Ovary (tissue), 9 donors: ENCODE measurements around the gene JUNB. TPM values are rescaled to one million over a fixed set of nuclear protein-coding genes. Genes with fewer than 3 reads are reported as not detected.

Experiments used
- DNase-seq, 5 donors: peaks; one replicate each; pipeline ENCODE4 v3.0.0-alpha.2; 2019 to 2020
- H3K27ac ChIP-seq, 2 donors: fragments of 200-600 bp; one replicate each; pipeline versions ENCODE4 v1.5.1 to v1.8.0; 2019 to 2022
- H3K27me3 ChIP-seq: fragments of 200-600 bp; one replicate; pipeline ENCODE4 v1.8.0; 2022
- H3K36me3 ChIP-seq: fragments of 200-600 bp; sonication (generic); one replicate; pipeline ENCODE4 v1.5.1; 2019
- H3K4me1 ChIP-seq: one replicate; pipeline ENCODE4 v1.8.1; 2013; ENCODE audit warnings: mild to moderate bottlenecking, moderate library complexity; ENCODE audit not compliant: insufficient read depth
- H3K4me3 ChIP-seq: fragments of 200-600 bp; sonication (generic); one replicate; pipeline ENCODE4 v1.5.1; 2017
- H3K9me3 ChIP-seq, 2 donors: fragments of 200-600 bp in 1 of 2; sonication (generic) in 1 of 2; one replicate each; pipeline versions ENCODE4 v1.5.1 to v1.8.1; 2013 to 2019; ENCODE audit warnings: mild to moderate bottlenecking in 1 of 2, moderate library complexity in 1 of 2
- CTCF ChIP-seq, 3 donors: fragments of 450-650 bp in 2 of 3; fragments of 200-600 bp in 1 of 3; IDR thresholded peaks; one replicate each; pipeline versions ENCODE4 v1.5.1 to v1.8.0; 2016 to 2022; ENCODE audit warnings: antibody characterized with exemption in 3 of 3, mild to moderate bottlenecking in 1 of 3
- EP300 ChIP-seq: sonication (generic); formaldehyde crosslinking; IDR thresholded peaks from one replicate; pipeline ENCODE4 v1.6.1; 2017; ENCODE audit warnings: antibody characterized with exemption
- POLR2A ChIP-seq: fragments of 450-650 bp; IDR thresholded peaks from one replicate; pipeline ENCODE4 v1.6.1; 2017; ENCODE audit warnings: antibody characterized with exemption, mild to moderate bottlenecking, moderate library complexity
- WGBS, 3 donors: extraction: QIAGEN DNeasy Blood & Tissue Kit in 1 of 3; methylation state at CpG; one replicate each; pipeline versions ENCODE4 v1.1.5 to v1.1.7; 2013 to 2017; 5-methylcytosine and 5-hydroxymethylcytosine counted together
- intact Hi-C, 4 donors: fragments of 100-400 bp; cut with DNase I; formaldehyde crosslinking; loops; one replicate each; pipeline versions ENCODE4 v1.11.0 to v1.15.1; 2022 to 2023
- polyA plus RNA-seq, 2 donors: library from polyadenylated mRNA; stranded (reverse); fragments of 200-250 nt in 1 of 2; fragments of 350-450 nt in 1 of 2; fragmentation: Illumina TruSeq in 1 of 2; extraction: RNeasy Lipid Tissue Mini Kit (QIAGEN cat#74804) in 1 of 2; gene quantifications; one replicate each; pipeline ENCODE4 v1.2.3, GENCODE V29; 2013 to 2014
- total RNA-seq, 7 donors: library from RNA; depleted of rRNA in 2 of 7; stranded (reverse); fragments of >200 nt in 2 of 7; fragmentation: NEBNext Ultra II Directional in 3 of 7; extraction: Animal tissue kit (Norgen Biotek cat#: 25700) in 3 of 7; gene quantifications; one replicate each; pipeline versions ENCODE4 v1.1.0 to v1.2.4, GENCODE V29; 2016 to 2023
- donor health status: DM: no; HTN: no; CAD: no; lungs with moderate emphysema.
- donor health status: DM: no; HTN: no; CAD: no.
- donor health status: Bipolar disorder and iron deficiency.
- donor health status: DM: yes; HTN: yes; CAD: no.
- donor health status: DM: no; HTN: no; CAD: no.
- donor health status: DM: yes; HTN: yes; CAD: no.

The JUNB gene
- total and polyA plus RNA-seq, 9 donors: 6.8 to 3,039 (median 413) TPM

DNA sequence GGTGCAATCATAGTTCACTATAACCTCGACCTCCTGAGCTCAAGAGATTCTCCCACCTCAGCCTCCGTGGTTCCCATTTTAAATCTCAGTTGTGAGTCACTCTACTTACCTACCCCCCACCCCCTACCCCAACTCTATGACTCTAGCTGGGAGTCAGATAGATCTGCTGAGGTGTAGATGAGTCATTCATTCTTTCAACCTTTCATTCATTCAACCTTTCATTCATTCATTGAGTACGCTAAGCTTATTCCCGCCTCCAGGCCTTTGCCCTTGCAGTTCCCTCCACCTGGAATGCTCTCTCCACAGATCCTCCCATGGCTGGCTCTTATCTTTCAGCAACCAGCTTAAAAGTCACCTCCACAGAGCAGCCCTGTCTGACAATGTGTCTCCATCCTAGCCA lies 45.9 kb downstream of the JUNB start:
- Histone ChIP-seq H3K4me1 (peaks cover 5% of the 10 kb centered on the region), H3K36me3 (no peaks in the 10 kb centered on the region), H3K27me3 (peaks cover 13% of the 10 kb centered on the region), H3K27ac (no peak overlapping the region), H3K9me3 (no peaks in the 10 kb centered on the region), H3K4me3 (no peak overlapping the region)
- no peak for TF ChIP-seq POLR2A
- TF ChIP-seq EP300: no peak
- TF ChIP-seq CTCF (IDR thresholded peaks at IDR 0.05): no peak
- 67 to 74% (median 72%) methylated on average over 4 of the region's 4 CpGs for WGBS, 3 donors
- intact Hi-C loops: no loop called here
- no peak for DNase-seq

GRCh38 chr19:12838182-12838885 lies 47.0 kb downstream of the JUNB start, which contains the start of gene MAST1:
Gene MAST1, plus strand, starts transcription at chr19:12838515. Its CDS starts 58 bp downstream, at chr19:12838573.
- H3K4me1 ChIP-seq: peaks cover 5% of the 10 kb centered on the region
- TF ChIP-seq POLR2A: no peak
- TF ChIP-seq CTCF (IDR thresholded peaks at IDR 0.05): no peak
- TF ChIP-seq EP300: no peak
- intact Hi-C loops: no loop called here

GRCh38 chr19:12838886-12839756 lies 47.8 kb downstream of the JUNB start:
- Histone ChIP-seq H3K36me3 (no peaks in the 10 kb centered on the region), H3K4me3 (no peak overlapping the region), H3K27ac (no peak overlapping the region), H3K4me1 (peaks cover 5% of the 10 kb centered on the region), H3K9me3 (no peaks in the 10 kb centered on the region), H3K27me3 (peaks cover 9% of the 10 kb centered on the region)
- no peak for DNase-seq
- WGBS, 3 donors: 19 to 26% (median 24%) methylated on average over 19 to 21 of the region's 21 CpGs
- intact Hi-C loops: no loop called here
- TF ChIP-seq CTCF (IDR thresholded peaks at IDR 0.05): no peak
- no peak for TF ChIP-seq EP300
- no peak for TF ChIP-seq POLR2A

More at GRCh38 chr19:12838182-12838885, 47.0 kb downstream of the JUNB start, which contains the start of gene MAST1:
- H3K36me3 ChIP-seq: no peaks in the 10 kb centered on the region
- H3K27me3 ChIP-seq: peaks cover 13% of the 10 kb centered on the region
- H3K27ac ChIP-seq: no peak within 1 kb of the TSS
- no peak within 1 kb of the TSS for H3K4me3 ChIP-seq
- 1% methylated on average over 34 to 69 of the region's 69 CpGs for WGBS, 3 donors
- no peak for DNase-seq
- H3K9me3 ChIP-seq: no peaks in the 10 kb centered on the region

GRCh38 chr19:12840091-12841079 lies 49.1 kb downstream of the JUNB start:
- DNase-seq: peak in 3 of 5 donors; percentile 43 to 70 (median 64)
- Histone ChIP-seq H3K36me3 (no peaks in the 10 kb centered on the region), H3K4me1 (peaks cover 5% of the 10 kb centered on the region), H3K27ac (no peak overlapping the region), H3K4me3 (no peak overlapping the region), H3K27me3 (peaks cover 8% of the 10 kb centered on the region), H3K9me3 (no peaks in the 10 kb centered on the region)
- WGBS, 3 donors: 15 to 18% (median 15%) methylated on average over 43 of the region's 43 CpGs
- TF ChIP-seq EP300: no peak
- no peak for TF ChIP-seq POLR2A
- TF ChIP-seq CTCF (IDR thresholded peaks at IDR 0.05): no peak
- intact Hi-C loops: no loop called here
